ENCODE data around the gene LUZP2. TPM values are rescaled to one million over a fixed set of nuclear protein-coding genes. Genes with fewer than 3 reads are reported as not detected.

Gene LUZP2
- total RNA-seq, 4 donors from 2014 or later = 0.23 to 0.83 (median 0.48) TPM

GRCh38 chr11:24870048-24870447 is 373.2 kb downstream of the LUZP2 start:
- no peaks in the 10 kb centered on the region for H3K9me3 ChIP-seq

DNA sequence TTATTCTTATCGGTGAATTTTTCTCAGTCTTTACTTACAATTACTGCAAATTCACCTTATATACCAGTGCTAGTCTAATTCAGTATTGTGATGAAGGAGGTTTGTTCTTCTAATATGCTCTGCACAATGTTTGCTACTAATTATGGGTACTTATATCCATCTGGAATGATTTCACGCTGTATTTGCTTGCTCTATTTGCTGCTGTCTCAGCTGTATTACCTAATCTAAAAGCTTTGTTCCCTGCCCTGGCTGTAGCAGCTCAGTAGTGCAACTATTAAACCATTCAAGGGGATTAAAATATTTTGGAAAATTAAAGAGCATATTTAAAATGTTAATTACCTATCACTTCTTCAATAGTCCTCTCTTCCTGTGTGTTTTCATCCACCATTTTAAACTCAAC is 375.3 kb downstream of the LUZP2 start:
- no peaks in the 10 kb centered on the region for H3K9me3 ChIP-seq
- no peak overlapping the region for H3K4me3 ChIP-seq
- no peak for DNase-seq
- H3K27ac ChIP-seq = no peak overlapping the region
- WGBS, 2 donors = 84 to 86% methylated on average over 2 of the region's 2 CpGs
- no peaks in the 10 kb centered on the region for H3K27me3 ChIP-seq
- H3K4me1 ChIP-seq = no peaks in the 10 kb centered on the region
- intact Hi-C loops (cut with DNase I) = no loop called here
- no peaks in the 10 kb centered on the region for H3K36me3 ChIP-seq
- TF ChIP-seq CTCF (IDR thresholded peaks at IDR 0.05) = no peak
- TF ChIP-seq POLR2A (IDR thresholded peaks at IDR 0.05) = no peak

More at GRCh38 chr11:24870048-24870447, 373.2 kb downstream of the LUZP2 start:
- Histone ChIP-seq H3K27me3 (no peaks in the 10 kb centered on the region), H3K36me3 (no peaks in the 10 kb centered on the region), H3K27ac (no peak overlapping the region), H3K4me3 (no peak overlapping the region), H3K4me1 (no peaks in the 10 kb centered on the region)
- no peak for DNase-seq
- intact Hi-C loops (cut with DNase I) = no loop called here
- 41 to 67% methylated on average over 1 of the region's 1 CpG for WGBS, 2 donors
- TF ChIP-seq CTCF (IDR thresholded peaks at IDR 0.05) (no peak), POLR2A (IDR thresholded peaks at IDR 0.05) (no peak)

- H3K27ac ChIP-seq = no peak overlapping the region
- H3K4me3 ChIP-seq = no peak overlapping the region
- no peak for DNase-seq
- H3K4me1 ChIP-seq = no peaks in the 10 kb centered on the region
- H3K36me3 ChIP-seq = no peaks in the 10 kb centered on the region
- no peak for TF ChIP-seq POLR2A (IDR thresholded peaks at IDR 0.05)
- no peak for TF ChIP-seq CTCF (IDR thresholded peaks at IDR 0.05)
- intact Hi-C loops (cut with DNase I) = no loop called here
- no peaks in the 10 kb centered on the region for H3K27me3 ChIP-seq
- no peaks in the 10 kb centered on the region for H3K9me3 ChIP-seq
These were observed 375.9 kb downstream of the LUZP2 start for GRCh38 chr11:24872651-24873311.

GRCh38 chr11:24880962-24881361 is 384.1 kb downstream of the LUZP2 start:
- WGBS, 2 donors = 32 to 42% methylated on average over 1 of the region's 1 CpG
- H3K36me3 ChIP-seq = no peaks in the 10 kb centered on the region
- intact Hi-C loops (cut with DNase I) = no loop called here
- no peak for DNase-seq
- H3K27me3 ChIP-seq = no peaks in the 10 kb centered on the region
- H3K27ac ChIP-seq = no peak overlapping the region
- TF ChIP-seq POLR2A (IDR thresholded peaks at IDR 0.05) (no peak), CTCF (IDR thresholded peaks at IDR 0.05) (no peak)
- no peak overlapping the region for H3K4me3 ChIP-seq
- no peaks in the 10 kb centered on the region for H3K4me1 ChIP-seq
- H3K9me3 ChIP-seq = no peaks in the 10 kb centered on the region

DNA sequence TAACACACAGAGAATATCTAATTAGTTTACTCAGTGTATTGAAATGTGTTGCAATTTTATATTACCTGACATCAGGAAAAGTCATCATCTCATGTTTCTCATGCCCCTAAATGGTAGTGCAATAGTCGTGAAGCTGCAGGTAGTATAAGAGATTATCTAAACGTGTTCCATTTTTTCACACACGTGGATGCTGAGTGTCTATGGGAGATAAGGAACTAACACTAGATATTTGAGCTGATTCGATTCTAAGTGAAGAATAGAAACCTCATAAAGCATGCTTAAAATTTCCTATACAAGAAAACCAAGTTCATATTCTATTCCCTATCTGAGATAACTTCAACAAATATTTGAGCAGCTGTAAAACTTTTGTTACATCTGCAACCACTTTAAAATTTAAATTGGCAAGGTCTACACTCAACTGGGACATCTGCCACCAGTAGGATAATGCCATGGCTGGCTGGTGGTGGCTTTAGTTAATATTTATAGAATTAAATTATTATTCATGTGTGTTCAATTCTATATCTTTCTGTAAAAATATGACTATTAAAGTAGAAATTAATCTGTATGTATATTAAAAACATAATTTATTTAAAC is 388.8 kb downstream of the LUZP2 start:
- no peak for TF ChIP-seq CTCF (IDR thresholded peaks at IDR 0.05)
- no peak for TF ChIP-seq POLR2A (IDR thresholded peaks at IDR 0.05)
- Histone ChIP-seq H3K27me3 (no peaks in the 10 kb centered on the region), H3K4me1 (no peaks in the 10 kb centered on the region), H3K4me3 (no peak overlapping the region), H3K27ac (no peak overlapping the region), H3K36me3 (no peaks in the 10 kb centered on the region), H3K9me3 (no peaks in the 10 kb centered on the region)
- 61 to 72% methylated on average over 4 of the region's 4 CpGs for WGBS, 2 donors
- intact Hi-C loops (cut with DNase I) = no loop called here
- no peak for DNase-seq
